Astrocyte (in vitro differentiated cells and primary cell): Measurements from ENCODE around the gene PYGB.

Experiments
- EZH2 ChIP-seq: IDR thresholded peaks from 2 replicates; pipeline ENCODE4 v1.6.1; 2012; ENCODE audit warnings: mild to moderate bottlenecking, low read length, inconsistent platforms; ENCODE audit not compliant: insufficient read depth
- TF ChIP-seq, protein P1 (sequence below): IDR thresholded peaks from 2 replicates; pipeline ENCODE4 v1.5.1; 2011; ENCODE audit warnings: low read depth, mild to moderate bottlenecking, inconsistent platforms, low read length, moderate library complexity; ENCODE audit not compliant: insufficient read depth

DNA sequence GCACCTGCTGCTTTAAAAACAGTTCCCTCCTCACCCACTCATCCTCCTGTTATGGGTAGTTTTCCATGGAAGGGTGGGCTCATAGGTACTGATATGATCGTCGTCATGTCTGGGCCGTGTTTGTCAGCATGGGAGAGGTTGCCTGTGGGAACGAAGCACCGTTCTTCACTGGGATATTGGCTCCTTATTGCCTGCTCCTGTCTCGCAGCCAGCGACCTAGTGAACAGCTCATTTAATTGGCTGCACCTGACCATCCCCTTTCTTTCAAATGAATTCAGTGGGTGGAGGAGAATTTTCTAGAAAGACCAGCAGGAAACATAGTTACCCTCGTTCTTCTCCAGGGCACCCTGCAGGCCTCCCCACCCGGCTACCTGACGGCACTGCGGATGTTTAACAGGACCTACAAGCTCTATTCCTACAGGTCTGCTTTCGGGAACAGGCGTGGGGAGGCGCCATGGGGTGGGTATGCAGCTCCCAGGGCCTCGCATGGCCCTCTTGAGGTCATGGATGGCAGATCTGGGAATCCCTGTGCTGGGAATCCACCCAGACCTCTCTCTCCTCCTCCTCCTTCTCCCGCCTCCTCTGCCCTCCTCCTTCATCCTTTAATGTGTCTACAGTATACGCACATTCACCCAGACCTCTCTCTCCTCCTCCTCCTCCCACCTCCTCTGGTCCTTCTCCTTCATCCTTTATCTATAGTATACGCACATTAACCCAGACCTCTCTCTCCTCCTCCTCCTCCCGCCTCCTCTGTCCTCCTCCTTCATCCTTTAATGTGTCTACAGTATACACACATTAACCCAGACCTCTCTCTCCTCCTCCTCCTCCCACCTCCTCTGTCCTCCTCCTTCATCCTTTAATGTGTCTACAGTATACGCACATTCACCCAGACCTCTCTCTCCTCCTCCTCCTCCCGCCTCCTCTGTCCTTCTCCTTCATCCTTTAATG lies 30.4 kb upstream of the PYGB start:
- TF ChIP-seq, protein P1, sequence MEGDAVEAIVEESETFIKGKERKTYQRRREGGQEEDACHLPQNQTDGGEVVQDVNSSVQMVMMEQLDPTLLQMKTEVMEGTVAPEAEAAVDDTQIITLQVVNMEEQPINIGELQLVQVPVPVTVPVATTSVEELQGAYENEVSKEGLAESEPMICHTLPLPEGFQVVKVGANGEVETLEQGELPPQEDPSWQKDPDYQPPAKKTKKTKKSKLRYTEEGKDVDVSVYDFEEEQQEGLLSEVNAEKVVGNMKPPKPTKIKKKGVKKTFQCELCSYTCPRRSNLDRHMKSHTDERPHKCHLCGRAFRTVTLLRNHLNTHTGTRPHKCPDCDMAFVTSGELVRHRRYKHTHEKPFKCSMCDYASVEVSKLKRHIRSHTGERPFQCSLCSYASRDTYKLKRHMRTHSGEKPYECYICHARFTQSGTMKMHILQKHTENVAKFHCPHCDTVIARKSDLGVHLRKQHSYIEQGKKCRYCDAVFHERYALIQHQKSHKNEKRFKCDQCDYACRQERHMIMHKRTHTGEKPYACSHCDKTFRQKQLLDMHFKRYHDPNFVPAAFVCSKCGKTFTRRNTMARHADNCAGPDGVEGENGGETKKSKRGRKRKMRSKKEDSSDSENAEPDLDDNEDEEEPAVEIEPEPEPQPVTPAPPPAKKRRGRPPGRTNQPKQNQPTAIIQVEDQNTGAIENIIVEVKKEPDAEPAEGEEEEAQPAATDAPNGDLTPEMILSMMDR, result no peak
- no peak for TF ChIP-seq EZH2
